Measurements from ENCODE around the gene BSDC1.
A peak's percentile ranks its signal among the peaks of the same experiment; 100 is the strongest.
"Not testable (repeated sequence)": the region's sequence is repeated elsewhere in the genome, so short reads cannot be mapped to it uniquely, and the experiment has no call there.

Gene BSDC1

DNA sequence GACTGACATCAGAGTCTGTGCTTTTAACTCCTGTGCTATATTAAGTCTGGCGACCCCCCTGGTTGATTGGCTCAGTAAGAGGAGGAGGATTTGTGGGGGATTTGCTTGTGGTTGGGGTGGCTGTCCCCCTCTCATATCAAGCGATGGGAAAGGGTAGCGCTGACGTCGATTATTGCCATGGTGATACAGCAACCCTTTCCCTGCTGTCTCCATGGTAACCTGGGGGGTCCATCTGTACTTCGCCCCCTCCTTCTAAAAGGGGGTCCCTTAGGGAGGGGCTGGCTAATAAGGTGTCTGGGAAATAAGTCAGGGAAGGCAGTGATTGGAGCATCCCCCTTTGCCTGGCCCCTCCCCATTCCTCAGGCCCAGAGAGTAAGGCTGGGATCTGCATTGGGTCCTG, 36.6 kb downstream of the BSDC1 start:
- DNase-seq (ENCODE audit: low spot score) = no peak

DNA sequence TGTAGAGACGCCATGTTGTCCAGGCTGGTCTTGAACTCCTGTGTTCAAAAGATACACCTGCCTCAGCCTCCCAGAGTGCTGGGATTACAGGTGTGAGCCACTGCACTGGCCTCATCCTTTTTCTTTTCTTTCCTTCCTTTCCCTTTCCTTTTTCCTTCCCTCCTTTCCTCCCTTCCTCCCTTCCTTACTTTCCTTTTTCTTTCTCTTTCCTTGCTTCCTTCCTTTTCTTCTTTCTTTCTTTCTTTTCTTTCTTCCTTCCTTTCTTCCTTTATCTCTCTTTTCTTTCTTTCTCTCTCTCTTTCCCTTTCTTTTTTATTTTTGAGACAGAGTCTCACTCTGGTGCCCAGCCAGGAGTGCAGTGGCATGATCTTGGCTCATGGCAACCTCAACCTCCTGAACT, 37.8 kb downstream of the BSDC1 start:
- DNase-seq (ENCODE audit: low spot score) = no peak

DNA sequence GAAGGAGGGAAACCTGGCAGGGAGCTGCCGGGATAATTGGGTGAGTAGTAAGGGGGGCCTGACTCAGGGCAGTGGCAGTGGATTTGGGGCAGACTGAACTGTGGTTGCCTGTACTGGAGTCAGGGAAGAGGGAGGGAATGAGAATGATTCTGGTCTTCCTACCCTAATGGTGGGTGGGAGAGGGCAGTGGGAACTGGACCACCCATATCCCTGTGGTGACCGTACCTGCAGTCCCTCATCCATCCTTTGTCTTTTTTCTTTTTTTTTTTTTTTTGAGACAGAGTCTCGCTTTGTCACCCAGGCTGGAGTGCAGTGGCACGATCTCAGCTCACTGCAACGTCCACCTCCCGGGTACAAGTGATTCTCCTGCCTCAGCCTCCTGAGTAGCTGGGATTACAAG, 38.5 kb downstream of the BSDC1 start:
- DNase-seq (ENCODE audit: low spot score) = not testable (repeated sequence)

DNA sequence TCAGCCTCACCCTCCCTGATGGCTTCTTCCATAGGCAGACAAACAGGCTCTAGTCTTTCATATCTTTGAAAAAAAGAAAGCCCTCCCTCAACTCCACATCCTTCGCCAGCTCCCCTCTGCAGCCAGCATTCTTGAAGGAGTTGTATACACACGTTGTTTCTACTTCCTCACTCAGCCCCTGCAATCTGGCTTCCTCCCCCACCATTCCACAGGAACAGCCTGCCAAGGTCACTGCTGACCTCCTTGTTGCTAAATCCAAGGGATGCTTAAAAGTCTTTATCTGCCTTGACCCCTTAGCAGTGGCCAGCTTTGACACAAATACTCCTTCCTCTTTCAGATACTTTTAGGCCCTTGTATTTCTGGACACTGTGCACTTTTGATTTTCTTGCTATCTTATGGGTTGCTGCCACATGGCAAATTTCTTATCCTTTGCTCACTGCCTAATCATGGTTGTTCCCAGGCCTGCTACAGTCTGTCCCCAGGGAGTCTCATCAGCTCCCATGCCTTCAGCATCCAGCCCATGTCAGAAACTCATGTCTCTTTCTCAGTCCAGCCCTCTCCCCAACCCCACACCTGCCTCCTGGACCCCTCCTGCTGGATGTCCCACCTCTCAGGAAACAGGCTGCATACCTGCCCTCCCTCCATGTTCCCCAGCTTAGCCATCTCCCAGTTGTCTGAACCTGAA, 40.2 kb downstream of the BSDC1 start:
- no peak for DNase-seq (ENCODE audit: low spot score)

DNA sequence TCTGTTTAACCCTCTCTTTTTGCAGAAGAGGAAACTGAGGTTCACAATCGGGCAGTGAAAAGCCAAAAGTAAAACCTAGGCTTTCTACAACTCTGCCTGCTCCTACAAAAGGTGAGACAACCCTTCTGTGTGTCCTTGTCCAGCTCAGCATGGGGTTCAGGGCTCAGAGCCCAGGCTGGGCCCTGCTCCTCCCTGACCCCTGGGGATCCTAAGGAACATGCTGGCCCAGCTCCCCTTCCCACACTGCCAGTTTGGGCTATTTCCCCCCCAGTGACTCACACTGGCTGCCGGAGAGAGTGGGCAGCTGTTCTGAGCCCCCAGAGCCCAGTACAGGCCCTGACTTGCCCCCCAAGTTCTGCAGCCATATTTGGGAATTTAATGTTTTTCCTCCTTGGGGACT, 40.8 kb downstream of the BSDC1 start:
- no peak for DNase-seq (ENCODE audit: low spot score)

DNA sequence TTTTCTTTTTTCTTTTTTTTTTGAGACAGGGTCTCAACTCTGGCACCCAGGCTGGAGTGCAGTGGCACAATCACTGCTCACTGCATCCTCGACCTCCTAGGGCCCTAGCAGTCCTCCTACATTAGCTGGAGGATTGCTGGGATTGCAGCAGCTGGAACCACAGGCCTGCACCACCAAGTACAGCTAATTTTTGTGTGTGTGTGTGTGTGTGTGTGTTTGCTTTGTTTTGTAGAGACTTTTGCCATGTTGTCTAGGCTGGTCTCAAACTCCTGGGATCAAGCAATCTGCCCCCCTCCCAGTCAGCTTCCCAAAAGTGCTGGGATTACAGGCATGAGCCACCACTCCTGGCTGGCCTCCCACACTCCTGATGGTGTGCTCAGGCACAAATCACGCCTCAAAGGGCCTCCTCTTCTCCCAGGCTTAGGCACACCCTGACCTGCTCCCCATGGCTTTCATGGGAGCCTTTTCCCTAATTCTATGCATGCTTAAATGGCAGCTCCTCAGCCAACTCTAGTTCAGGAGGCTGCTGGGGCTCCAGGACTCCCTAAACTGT, 41.3 kb downstream of the BSDC1 start:
- no peak for DNase-seq (ENCODE audit: low spot score)

DNA sequence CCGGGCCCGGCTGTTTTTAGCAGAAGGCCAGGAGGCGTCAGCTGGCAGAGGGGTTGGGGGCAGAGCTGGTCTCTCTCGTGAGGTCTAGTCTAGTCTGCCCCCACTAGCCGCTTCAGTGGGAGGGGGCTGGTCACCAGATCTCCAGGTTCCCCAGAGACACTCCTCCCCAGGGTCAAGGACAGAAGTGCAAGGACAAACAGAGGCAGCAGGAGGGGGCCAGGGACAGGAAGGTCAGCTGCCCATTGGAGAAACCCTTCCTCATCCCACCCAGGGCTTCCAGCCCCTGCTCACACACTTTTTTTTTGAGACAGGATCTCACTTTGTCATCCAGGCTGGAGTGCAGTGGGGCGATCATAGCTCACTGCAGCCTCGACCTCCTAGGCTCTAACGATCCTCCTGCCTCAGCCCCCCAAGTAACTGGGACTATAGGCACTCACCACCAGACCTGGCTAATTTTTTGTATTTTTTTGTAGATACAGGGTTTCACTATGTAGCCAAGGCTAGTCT, 41.9 kb downstream of the BSDC1 start:
- DNase-seq (ENCODE audit: low spot score) = no peak

DNA sequence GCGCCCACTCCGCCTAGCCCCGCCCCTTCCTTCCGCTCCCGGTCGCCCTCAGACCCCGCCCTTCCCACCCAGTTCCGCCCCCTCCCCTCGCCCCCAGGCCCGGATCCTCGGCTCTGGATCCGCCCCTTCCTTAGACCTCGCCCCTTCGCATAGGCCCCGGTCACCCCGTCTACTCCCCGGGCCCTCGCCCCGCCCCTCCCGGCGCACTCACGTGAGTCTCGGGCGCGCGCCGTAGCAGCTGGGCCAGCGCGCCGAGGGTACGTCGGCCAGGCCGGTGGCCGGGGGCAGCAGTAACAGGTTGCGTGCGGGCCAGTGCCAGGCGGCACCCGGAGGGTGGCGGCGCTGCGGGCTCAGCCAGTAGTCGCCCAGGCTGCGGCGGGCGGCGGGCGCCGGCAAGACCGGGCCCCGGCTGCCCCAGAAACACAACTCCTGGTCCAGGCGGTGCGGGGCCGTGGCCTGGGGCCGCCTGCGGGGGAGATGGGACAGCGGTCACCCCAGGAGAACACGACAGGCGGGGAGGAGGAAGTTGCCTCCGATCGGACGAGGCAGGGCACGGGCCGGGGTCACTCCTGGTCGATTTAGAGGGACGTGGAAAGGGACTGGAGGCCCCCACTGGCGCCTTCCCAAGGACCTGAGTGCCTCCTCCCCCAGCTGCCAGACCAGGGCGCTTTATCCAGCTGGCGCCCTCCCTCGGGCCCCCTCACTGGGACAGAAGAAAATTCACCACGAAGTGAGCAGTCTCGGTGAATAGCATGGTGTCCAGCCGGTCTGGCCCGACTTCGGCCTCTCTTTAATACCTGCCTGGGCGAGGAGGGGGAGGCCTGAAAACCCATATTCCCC, 42.6 kb downstream of the BSDC1 start:
- DNase-seq (ENCODE audit: low spot score) = peak; percentile 92

DNA sequence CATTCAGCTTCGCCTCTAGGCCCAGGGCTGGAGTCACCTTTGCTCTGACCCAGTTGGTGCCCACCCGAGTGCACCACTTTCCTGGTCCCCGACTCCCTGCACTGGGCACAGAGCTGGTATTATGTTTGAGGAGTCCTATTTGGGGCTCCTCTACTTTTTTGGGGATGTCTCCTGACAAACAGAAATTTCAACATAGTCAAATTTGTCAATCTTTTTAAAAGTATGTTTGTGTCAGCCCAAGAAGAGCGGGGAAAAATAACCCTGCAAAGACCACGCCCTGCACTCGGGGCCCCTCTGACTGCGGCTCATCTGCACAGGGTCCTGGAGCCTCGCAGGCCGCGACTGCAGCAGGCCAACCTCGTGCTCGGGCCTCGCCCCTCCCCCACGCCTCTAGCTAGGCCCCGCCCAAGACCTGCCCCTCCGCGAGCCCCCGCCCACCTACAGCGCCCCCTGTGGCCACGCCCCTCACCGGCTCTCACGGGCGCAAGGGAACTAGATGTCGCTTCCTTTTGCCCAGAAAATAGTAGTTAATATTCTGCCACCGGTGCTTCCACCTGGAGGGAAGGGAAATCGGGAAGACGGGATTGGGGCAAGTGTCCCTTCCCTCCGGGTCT, 43.3 kb downstream of the BSDC1 start:
- peak; percentile 73 for DNase-seq (ENCODE audit: low spot score)

DNA sequence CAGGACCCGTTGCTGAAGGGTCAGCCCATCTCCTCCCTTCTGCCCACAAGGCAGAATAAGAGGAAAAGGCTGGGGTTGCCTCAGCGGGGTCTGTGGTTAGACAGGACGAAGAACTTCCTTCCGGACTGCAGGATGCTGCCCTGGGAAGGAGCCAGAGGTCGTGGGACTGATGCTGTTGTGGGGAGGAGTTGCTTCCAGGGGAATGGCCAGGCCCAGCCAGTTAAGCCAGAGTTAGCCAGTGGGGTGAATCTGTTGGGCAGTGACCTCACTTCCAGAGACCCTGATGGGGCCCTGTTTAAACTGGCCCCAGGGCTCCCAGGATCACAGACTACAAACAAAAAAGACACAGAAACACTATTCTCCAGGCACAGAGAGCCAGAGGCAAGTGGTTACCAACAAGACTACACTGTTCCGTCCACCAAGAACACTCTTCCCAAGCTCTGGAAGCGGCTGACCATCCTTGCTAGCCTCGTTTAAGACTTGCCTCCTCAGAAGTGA, 45.0 kb downstream of the BSDC1 start:
- no peak for DNase-seq (ENCODE audit: low spot score)

DNA sequence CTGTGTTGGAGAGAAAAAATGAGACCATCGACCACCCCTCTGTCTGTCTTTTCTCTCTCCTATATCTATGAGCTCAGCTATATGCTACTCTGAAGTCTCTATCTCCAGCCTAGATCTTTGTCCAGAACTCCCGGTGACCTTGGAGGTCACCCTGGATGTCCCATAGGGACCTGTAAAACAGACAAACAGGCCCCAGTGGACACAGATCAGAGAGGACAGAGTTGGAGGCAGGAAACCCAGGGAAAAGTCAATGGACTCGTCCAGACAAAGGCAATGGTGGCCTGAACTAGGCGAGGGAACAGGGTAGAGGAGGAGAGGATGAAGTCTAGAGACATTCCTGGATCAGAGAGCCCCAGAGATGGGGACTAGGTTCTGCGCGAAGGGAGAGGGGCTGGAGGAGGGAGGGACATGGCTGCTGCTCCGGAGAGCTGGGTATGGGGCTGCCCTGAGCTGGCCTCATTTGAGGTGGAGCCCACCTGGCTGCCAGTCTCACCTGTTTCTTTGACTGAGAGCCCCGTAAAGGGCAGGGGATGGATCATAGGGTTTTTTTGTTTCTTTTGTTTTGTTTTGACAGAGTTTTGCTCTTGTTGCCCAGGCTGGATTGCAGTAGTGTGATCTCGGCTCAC, 47.6 kb downstream of the BSDC1 start:
- no peak for DNase-seq (ENCODE audit: low spot score)

DNA sequence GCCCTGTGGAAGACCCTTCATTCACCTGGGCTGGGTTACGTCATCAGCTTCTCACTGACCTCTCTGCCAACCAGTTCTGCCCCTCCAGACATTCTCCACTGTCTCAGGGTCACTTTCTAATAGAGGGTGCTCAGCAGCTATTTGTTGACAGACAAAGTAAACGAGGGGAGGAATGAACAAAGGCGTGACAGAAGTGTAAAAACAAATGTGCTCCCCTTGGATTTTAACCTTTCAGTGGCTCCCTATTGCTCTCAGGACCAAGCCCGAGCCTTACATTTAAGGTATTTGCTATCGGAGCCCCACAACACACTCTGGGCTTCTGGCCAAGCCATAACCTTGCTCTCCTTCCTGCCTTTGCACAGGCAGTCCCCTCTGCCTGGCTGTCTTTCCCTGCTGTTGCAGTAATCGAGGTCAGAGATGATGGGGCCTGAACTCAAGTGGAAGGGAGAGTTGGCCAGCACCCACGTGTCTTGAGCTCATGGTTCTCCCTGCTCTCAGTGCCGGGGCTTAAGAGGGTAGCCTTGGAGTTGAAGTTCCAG, 48.9 kb downstream of the BSDC1 start:
- no peak for DNase-seq (ENCODE audit: low spot score)

DNA sequence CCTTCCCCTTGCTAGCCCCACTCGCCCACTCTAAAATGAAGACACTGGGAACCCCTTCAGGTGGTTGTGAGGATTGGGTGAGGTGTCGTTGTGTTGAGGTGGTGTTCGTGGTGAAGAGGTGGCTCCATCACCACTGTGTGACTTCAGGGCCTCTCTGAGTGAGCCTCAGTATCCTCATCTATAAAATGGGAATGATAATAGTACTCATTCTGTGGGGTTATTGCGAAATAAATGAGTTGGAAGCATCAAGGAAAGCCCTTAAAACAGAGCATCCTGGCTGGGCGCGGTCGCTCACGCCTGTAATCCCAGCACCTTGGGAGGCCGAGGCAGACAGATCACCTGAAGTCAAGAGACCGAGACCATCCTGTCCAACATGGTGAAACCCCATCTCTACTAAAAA, 51.5 kb downstream of the BSDC1 start:
- no peak for DNase-seq (ENCODE audit: low spot score)

DNA sequence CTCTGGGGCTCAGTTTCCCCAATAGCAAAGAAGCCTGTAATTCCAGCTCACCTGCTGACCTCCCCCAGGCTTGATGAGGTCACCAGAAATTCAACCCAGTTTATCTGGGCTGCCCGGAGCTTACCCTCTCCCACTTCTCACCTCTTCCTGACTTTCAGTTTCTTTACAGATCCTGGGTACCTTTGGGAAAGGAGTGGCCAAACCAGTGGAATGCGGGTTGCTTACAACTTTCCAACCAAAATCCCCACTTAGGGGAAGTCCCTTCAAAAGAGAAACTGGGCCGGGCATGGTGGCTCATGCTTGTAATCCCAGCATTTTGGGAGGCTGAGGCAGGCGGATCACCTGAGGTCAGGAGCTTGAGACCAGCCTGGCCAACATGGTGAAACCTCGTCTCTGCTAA, 52.3 kb downstream of the BSDC1 start:
- DNase-seq (ENCODE audit: low spot score) = no peak

DNA sequence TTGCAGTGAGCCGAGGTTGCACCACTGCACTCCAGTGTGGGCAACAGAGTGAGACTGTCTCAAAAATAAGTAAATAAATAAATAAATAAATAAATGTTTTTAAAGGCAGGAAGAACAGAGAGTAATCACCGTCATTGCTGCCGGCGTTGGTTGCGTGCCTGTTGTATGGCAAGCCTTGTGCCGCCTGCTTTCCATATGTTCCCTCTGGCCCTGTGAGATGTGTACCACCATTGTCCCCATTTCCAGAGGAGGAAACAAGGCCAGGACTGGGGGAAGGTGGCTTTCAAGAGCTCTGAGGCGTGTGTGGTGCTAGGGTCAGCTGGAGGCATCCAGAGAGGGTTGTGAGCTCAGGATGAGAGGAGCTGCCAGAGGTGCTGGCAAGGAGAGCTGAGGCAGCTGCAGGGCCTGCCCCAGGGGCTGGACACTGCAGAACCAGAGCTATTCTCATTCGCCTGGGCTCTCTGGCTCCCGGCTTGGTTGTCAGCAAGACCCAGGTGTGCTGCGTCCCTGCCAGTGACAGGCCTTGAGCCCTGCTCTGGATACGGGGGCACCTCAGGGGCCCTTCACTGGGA, 53.0 kb downstream of the BSDC1 start:
- no peak for DNase-seq (ENCODE audit: low spot score)

DNA sequence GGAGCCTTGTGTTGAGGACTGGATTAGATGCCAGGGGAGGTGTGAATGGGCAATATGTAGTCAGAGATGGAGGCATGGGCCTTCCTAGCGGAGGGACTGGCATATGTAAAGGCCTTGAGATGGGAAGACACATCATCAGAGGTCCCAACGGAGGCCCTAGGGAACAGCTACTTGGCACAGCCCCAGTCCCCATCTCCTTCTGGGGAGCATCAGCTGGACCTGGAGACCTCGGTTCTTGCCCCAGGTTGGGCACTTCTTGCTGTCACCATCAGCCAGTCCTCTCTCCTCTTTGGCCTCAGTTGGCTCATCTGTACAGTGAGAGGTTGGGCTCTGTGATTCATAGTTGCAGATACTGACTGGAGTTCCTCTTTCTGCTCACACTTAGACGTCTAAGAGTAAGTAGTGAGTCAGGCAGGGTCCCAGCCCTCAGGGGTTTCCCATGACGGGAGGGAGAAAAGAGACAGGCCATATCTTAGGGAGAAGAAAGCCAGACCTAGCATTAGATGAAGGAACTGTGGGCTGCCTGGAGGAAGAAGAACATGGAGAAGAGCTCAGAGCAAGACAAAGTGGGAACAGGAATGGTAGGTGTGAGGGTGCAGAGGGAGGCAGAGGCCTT, 54.8 kb downstream of the BSDC1 start:
- DNase-seq (ENCODE audit: low spot score) = no peak

DNA sequence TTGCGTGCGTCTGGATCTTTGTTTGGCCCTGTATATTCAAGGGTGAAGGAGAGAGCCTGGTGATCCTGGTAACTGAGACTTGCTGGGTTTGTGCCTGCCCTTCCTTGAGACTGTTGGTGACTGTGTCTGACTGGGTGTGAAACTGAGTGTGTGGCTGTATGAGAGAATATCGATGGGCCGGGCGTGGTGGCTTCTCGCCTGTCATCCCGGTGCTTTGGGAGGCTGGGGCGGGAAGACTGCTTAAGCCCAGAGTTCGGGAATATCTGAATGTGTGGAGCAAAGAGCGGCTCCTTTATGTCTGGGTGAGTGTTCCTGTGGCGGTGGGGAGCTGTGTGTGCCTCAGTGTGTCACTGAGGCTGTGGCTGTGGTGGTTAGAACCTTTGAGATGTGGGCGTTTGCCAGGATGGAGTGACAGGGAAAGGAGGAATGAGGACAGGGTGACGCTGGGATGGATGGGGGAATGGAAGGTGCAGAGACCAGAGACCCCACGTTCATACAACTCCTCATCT, 55.5 kb downstream of the BSDC1 start:
- DNase-seq (ENCODE audit: low spot score) = no peak

DNA sequence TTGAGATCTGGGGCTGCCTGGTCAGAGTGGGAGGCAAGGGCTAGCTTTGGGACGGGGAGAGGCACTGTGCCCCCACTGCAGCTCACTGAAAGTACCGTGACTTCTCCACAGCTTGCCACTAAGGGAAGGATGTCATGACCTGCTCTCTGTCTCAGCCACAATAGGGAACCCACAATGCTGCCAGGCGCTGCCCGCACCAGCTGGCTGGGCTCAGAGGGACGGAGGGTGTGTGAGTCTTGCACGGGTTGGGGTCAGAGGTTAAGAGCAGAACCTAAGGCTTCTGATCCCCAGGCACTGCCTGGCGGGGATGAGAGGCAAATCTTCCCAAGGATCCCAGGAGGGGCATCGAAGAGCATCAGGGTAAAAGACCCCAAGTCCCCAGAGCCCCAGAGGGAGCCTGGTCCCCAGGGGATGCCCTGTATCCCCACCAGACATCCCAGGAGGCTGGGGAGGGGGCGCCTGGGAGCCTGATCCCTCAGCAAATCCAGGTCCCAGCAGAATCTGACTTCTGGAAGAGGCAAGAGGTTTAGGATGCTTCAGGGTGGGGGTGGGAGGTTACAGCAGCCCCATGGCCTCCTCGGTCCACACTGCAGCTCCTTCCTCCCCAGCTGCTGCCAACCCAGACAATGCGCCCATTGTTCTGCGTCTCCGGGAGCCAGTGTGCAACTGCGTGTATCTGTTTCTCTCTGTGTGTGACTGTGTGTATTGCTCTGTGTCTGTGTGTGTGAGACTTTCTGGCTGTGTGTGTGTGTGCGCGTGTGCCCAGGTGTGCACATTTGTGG, 56.2 kb downstream of the BSDC1 start:
- DNase-seq (ENCODE audit: low spot score) = no peak

DNA sequence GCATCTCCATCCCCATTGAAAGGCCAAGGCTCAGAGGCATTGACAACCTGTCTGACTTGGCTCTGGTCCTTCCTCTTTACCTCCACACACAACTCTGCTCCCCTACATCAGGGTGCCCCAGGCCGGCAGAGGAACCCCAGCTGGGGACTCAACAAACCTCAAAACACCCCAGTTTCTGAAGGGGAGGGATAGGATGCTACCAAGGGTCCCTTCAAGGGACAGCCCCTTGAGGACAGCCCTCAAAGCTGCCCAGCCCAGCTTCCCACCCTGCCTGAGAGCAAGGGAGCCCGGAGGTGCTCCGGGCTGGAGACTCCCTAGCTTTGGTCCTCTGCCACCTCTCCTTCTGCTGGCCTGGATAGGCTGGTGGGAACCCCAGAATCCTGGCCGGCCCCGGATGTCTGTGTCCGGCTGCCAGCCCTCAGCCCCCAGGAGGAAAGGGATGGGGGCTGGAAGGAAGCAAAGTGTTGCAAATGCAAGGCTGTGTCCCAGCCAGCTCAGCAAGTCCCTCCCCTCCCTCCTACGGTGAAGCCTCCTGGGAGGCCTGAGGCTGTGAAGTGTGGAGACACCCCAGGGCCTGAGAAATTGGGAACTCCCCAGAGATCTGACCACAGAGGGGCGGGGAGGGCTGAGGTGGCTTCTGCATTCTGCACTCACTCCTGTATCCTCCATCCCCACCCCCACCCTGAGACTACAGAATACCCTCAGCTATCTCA, 57.1 kb downstream of the BSDC1 start:
- DNase-seq (ENCODE audit: low spot score) = no peak

All from RKO (cell line).